Activated CD4-positive, CD25-positive, alpha-beta regulatory T cell treated with anti-CD3 and anti-CD28 coated beads, Interleukin-2, amount 50 U/mL, for 16 hours (primary cell): Measurements from ENCODE around the gene RHNO1.

Source experiments
- DNase-seq: peaks from one replicate; pipeline ENCODE4 v3.0.0-alpha.2; 2020; ENCODE audit warnings: low read depth, low spot score

The RHNO1 gene

GRCh38 chr12:2877047-2877952 lies at the start of gene RHNO1, which contains the start of gene FOXM1:
Gene RHNO1, plus strand, starts transcription at chr12:2877223. Its CDS starts 8,144 bp downstream, at chr12:2885367.
Gene FOXM1, minus strand, starts transcription at chr12:2877174. Its CDS starts 2,696 bp downstream, at chr12:2874478.
- peak; percentile 83 for DNase-seq

- DNase-seq, result no peak
These were observed 47.7 kb upstream of the RHNO1 start for GRCh38 chr12:2829275-2829674.

GRCh38 chr12:2832550-2833127 lies 44.4 kb upstream of the RHNO1 start:
- no peak for DNase-seq

- DNase-seq, result no peak
These were observed 43.7 kb upstream of the RHNO1 start for GRCh38 chr12:2833327-2833726.

- no peak for DNase-seq
These were observed 43.2 kb upstream of the RHNO1 start for GRCh38 chr12:2833810-2834209.

GRCh38 chr12:2834581-2835491 lies 42.2 kb upstream of the RHNO1 start, which contains the start of gene NRIP2:
Gene NRIP2, minus strand, starts transcription at chr12:2835035. Its CDS starts 52 bp downstream, at chr12:2834983.
- DNase-seq, result no peak

GRCh38 chr12:2835691-2836403 lies 41.2 kb upstream of the RHNO1 start:
- DNase-seq, result no peak

- DNase-seq, result no peak
These were observed 40.4 kb upstream of the RHNO1 start for GRCh38 chr12:2836574-2836973.

GRCh38 chr12:2841056-2841650 lies 35.9 kb upstream of the RHNO1 start:
- DNase-seq, result no peak

GRCh38 chr12:2842948-2843347 lies 34.1 kb upstream of the RHNO1 start:
- no peak for DNase-seq

GRCh38 chr12:2844786-2845185 lies 32.2 kb upstream of the RHNO1 start:
- DNase-seq, result no peak

- no peak for DNase-seq
These were observed 31.7 kb upstream of the RHNO1 start for GRCh38 chr12:2845280-2845679.

- DNase-seq, result no peak
These were observed 25.1 kb upstream of the RHNO1 start for GRCh38 chr12:2851931-2852330.

GRCh38 chr12:2853626-2854025 lies 23.4 kb upstream of the RHNO1 start:
- DNase-seq, result no peak

- no peak for DNase-seq
These were observed 22.2 kb upstream of the RHNO1 start for GRCh38 chr12:2854669-2855453.

- DNase-seq, result no peak
These were observed 21.5 kb upstream of the RHNO1 start for GRCh38 chr12:2855546-2855945.

GRCh38 chr12:2856051-2856450 lies 21.0 kb upstream of the RHNO1 start:
- DNase-seq, result no peak

- no peak for DNase-seq
These were observed 20.0 kb upstream of the RHNO1 start, which contains the start of gene TEX52 for GRCh38 chr12:2857021-2857431. Gene TEX52, minus strand, starts transcription at chr12:2857039. Its CDS starts 13 bp downstream, at chr12:2857026.

GRCh38 chr12:2857576-2857975 lies 19.4 kb upstream of the RHNO1 start:
- DNase-seq, result no peak

- DNase-seq, result no peak
These were observed 18.7 kb upstream of the RHNO1 start for GRCh38 chr12:2858334-2858733.
